Fibroblast of mammary gland (primary cell): Measurements from ENCODE around the gene SCAI.
"Not testable (repeated sequence)": the region's sequence is repeated elsewhere in the genome, so short reads cannot be mapped to it uniquely, and the experiment has no call there.

Source experiments
- DNase-seq: peaks from one replicate; pipeline ENCODE4 v3.0.0-alpha.2; 2010; ENCODE audit warnings: low read depth
- H3K4me3 ChIP-seq: 2 replicates; pipeline ENCODE4 v1.5.1; 2011; ENCODE audit warnings: low read depth, mild to moderate bottlenecking, low read length, moderate library complexity; ENCODE audit not compliant: control insufficient read depth
- TF ChIP-seq, protein P1 (sequence below): conservative IDR thresholded peaks from 2 replicates; pipeline ENCODE4 v1.5.1; 2011; ENCODE audit warnings: low read depth, low read length, inconsistent platforms; ENCODE audit not compliant: control insufficient read depth, insufficient read depth

SCAI gene

DNA sequence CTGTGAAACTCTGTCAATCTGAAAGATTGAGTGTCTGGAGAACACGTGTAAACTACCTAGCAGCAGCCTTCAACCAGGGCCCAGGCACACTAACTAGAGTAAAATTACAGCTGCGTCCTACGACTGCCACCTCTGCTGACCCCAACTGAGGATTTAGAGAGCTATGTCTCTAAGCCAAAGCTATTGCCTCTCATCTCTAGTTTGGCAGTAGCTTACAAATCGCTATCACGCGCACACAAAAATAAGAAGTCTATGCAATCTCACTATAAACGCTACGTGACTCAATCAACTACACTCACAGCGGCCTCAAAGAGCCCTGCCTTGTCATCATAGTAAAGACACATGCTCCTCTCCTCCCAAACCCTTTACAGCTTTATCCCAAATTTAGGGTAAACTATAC is 37.5 kb upstream of the SCAI start:
- TF ChIP-seq, protein P1, sequence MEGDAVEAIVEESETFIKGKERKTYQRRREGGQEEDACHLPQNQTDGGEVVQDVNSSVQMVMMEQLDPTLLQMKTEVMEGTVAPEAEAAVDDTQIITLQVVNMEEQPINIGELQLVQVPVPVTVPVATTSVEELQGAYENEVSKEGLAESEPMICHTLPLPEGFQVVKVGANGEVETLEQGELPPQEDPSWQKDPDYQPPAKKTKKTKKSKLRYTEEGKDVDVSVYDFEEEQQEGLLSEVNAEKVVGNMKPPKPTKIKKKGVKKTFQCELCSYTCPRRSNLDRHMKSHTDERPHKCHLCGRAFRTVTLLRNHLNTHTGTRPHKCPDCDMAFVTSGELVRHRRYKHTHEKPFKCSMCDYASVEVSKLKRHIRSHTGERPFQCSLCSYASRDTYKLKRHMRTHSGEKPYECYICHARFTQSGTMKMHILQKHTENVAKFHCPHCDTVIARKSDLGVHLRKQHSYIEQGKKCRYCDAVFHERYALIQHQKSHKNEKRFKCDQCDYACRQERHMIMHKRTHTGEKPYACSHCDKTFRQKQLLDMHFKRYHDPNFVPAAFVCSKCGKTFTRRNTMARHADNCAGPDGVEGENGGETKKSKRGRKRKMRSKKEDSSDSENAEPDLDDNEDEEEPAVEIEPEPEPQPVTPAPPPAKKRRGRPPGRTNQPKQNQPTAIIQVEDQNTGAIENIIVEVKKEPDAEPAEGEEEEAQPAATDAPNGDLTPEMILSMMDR = no peak
- no peak for DNase-seq

DNA sequence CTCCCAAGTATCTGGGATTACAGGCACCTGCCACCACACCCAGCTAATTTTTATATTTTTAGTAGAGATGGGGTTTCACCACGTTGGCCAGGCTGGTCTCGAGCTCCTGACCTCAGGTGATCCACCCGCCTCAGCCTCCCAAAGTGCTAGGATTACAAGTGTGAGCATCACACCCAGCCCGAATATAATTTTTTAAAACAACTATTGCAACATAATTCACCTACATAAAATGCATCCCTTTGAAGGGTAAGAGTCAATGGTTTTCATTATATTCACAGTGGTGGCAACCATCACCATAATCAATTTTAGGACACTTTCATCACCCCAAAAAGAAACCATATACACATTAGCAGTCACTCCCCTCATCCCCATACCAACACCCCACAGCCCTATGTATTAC is 36.4 kb upstream of the SCAI start:
- not testable (repeated sequence) for H3K4me3 ChIP-seq, DNase-seq

More for the DNA sequence above, 37.5 kb upstream of the SCAI start:
- no peak overlapping the region for H3K4me3 ChIP-seq

DNA sequence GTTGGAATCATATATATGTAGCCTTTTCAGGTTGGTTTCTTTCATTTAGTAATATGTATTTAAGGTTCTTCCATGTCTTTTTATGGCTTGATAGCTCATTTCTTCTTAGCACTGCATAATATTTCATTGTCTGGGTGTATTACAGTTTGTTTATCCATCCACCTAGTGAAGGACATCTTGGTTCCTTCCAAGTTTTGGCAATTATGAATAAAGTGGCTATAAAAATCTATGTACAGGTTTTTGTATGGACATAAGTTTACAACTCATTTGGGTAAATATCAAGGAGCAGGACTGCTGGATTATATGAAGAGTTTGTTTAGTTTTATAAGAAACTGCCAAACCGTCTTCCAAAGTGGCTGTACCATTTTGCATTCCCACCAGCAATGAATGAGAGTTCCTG is 34.6 kb upstream of the SCAI start:
- no peak for DNase-seq
- TF ChIP-seq, protein P1 = no peak
- no peak overlapping the region for H3K4me3 ChIP-seq

DNA sequence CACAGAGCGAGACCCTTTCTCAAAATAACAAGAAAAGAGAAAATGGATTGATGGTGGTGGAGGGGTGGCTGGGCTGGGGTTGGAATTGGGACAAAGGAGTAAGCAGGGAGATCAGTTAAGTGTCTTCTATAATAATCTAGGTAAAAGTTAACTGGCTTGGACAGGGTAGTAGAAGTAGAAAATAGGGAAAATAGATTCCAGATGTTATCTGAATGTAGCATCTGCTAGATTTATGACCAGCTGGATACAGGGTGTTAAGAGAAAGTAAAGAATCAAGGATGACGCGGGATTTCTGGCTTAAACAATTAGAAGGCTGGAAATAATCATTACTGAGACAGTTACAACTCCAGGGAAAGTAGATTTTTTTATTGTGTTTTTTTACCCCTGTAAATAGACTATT is 33.3 kb upstream of the SCAI start:
- TF ChIP-seq, protein P1 = no peak
- peak; percentile 87 for DNase-seq

DNA sequence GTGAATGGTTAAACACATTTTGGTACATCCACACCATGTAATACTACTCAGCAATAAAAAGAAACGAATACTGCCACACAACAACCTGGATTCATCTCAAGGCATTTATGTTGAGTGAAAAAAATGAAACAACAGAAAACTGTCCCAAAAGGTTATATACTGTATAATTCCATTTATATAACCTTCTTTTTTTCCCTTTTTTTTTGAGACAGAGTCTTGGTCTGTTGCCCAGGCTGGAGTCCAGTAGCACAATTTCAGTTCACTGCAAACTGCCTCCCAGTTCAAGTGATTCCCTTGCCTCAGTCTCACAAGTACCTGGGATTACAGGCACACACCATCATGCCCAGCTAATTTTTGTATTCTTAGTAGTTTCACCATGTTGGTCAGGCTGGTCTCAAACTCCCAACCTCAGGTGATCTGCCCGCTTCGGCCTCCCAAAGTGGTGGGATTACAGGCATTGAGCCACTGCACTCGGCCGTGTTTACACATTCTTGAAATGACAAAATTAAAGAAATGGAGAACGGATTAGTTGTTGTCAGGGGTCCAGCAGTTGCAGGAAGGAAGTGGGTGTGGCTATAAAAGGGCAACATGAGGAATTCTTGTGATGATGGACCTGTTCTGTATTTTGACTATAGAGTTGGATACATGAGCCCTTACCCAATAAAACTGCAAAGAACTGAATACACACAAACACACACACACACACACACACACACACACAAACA is 28.9 kb upstream of the SCAI start:
- peak; percentile 12 for DNase-seq
- no peak overlapping the region for H3K4me3 ChIP-seq
- TF ChIP-seq, protein P1 = no peak

More for the DNA sequence above, 33.3 kb upstream of the SCAI start:
- peak overlapping the region; percentile 31 for H3K4me3 ChIP-seq

DNA sequence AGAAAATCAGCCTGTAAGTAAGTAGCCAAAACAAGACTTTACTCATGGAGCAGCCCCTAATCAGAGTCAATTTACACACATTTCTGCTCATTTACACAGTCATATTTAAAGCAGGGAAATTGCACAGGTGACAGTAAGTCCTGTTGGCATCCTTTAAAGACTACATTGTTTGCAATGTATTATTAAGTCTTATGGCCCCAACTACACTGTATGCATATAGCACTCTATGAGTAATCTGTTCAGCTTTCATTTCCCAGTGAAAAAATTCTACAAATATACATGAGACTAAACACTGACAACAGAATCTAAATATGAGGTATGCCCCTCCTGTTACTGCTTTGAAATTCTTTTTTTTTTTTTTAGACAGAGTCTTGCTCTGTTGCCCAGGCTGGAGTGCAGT is 26.6 kb upstream of the SCAI start:
- TF ChIP-seq, protein P1 = no peak
- H3K4me3 ChIP-seq = no peak overlapping the region
- no peak for DNase-seq

DNA sequence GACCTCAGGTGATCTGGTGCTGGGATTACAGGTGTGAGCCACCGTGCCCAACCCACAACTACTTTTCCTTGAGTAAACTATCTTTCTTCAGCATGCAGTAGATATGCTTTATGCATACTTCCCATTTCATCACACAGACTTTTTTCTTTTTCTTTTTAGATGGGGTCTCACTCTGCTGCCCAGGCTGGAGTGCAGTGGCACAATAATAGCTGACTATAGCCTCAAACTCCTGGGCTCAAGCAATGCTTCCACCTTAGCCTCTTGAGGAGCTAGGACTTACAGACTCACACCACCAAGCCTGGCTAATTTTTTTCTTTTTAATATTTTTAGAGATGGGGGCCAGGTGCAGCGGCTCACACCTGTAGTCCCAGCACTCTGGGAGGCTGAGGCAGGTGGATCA is 23.4 kb upstream of the SCAI start:
- DNase-seq = no peak
- no peak overlapping the region for H3K4me3 ChIP-seq
- TF ChIP-seq, protein P1 = no peak

DNA sequence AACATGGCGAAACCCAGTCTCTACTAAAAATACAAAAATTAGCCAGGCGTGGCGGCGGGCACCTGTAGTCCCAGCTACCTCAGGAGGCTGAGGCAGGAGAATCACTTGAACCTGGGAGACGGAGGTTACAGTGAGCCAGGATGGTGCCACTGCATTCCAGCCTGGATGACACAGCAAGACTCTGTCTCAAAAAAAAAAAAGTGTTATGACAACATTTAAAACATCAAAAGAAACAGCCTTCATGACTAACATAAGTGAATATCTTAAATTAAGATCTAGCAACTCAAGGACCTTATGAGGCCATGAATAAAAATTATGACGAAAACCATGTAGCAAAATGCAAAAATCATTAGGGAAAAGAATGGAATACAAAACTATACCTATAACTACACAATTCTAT is 19.6 kb upstream of the SCAI start:
- not testable (repeated sequence) for H3K4me3 ChIP-seq, DNase-seq
